ENCODE measurements around the gene UGT8.

Gene UGT8

DNA sequence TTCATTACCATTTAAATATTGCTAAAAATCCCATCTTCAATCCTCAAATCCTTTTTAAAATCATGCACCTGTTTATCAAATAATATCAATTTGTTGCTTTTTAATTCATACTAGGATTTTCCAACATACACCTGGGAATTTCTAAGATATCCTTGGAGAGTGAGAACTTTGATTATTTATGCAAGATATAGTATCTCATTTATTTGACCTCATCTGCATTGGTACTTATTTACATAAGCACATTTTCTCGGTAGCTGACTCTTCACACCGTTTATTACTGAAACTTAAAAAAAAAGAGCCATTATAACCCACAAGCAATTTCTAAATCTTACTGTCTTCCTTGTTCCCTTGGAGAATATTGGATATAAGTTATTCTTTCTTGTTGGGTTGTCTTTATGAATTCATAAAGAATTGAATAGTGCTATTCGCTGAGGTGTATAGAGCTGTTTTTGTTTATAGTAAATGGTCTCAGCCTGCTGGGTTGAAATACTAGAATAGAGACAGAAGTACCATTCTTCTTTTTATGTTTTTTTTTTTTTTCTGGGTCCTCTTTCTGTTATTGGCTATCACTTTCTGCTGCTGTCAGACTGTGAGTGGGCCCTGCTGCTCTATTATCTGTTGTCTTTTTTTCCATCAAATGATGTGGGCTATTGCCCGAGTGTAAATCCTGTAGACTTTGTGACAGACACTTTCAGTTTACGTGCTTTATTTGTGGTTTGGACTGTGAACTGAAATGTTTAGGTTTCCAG, 2.9 kb downstream of the UGT8 start:
- H3K27me3 ChIP-seq (ENCODE audit: insufficient read depth, poor library complexity, severe bottlenecking): peaks cover 23% of the 10 kb centered on the region
- no peak for DNase-seq (ENCODE audit: low read depth in 1 of 2, low spot score in 1 of 2)
- H3K4me3 ChIP-seq (replicated peaks; ENCODE audit: insufficient read depth, low read length): no peak overlapping the region
- TF ChIP-seq POLR2AphosphoS5 (IDR thresholded peaks at IDR 0.05; ENCODE audit: low read depth) (no peak), GABPA (IDR thresholded peaks at IDR 0.05; ENCODE audit: low read depth) (no peak), SPI1 (IDR thresholded peaks at IDR 0.05; ENCODE audit: borderline replicate concordance, low read depth) (no peak)
- TF ChIP-seq, protein P1, sequence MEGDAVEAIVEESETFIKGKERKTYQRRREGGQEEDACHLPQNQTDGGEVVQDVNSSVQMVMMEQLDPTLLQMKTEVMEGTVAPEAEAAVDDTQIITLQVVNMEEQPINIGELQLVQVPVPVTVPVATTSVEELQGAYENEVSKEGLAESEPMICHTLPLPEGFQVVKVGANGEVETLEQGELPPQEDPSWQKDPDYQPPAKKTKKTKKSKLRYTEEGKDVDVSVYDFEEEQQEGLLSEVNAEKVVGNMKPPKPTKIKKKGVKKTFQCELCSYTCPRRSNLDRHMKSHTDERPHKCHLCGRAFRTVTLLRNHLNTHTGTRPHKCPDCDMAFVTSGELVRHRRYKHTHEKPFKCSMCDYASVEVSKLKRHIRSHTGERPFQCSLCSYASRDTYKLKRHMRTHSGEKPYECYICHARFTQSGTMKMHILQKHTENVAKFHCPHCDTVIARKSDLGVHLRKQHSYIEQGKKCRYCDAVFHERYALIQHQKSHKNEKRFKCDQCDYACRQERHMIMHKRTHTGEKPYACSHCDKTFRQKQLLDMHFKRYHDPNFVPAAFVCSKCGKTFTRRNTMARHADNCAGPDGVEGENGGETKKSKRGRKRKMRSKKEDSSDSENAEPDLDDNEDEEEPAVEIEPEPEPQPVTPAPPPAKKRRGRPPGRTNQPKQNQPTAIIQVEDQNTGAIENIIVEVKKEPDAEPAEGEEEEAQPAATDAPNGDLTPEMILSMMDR (IDR thresholded peaks at IDR 0.05; ENCODE audit: insufficient read depth, low read length): no peak
- TF ChIP-seq, protein P2, sequence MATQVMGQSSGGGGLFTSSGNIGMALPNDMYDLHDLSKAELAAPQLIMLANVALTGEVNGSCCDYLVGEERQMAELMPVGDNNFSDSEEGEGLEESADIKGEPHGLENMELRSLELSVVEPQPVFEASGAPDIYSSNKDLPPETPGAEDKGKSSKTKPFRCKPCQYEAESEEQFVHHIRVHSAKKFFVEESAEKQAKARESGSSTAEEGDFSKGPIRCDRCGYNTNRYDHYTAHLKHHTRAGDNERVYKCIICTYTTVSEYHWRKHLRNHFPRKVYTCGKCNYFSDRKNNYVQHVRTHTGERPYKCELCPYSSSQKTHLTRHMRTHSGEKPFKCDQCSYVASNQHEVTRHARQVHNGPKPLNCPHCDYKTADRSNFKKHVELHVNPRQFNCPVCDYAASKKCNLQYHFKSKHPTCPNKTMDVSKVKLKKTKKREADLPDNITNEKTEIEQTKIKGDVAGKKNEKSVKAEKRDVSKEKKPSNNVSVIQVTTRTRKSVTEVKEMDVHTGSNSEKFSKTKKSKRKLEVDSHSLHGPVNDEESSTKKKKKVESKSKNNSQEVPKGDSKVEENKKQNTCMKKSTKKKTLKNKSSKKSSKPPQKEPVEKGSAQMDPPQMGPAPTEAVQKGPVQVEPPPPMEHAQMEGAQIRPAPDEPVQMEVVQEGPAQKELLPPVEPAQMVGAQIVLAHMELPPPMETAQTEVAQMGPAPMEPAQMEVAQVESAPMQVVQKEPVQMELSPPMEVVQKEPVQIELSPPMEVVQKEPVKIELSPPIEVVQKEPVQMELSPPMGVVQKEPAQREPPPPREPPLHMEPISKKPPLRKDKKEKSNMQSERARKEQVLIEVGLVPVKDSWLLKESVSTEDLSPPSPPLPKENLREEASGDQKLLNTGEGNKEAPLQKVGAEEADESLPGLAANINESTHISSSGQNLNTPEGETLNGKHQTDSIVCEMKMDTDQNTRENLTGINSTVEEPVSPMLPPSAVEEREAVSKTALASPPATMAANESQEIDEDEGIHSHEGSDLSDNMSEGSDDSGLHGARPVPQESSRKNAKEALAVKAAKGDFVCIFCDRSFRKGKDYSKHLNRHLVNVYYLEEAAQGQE (IDR thresholded peaks at IDR 0.05; ENCODE audit: insufficient replicate concordance, low read depth): no peak
- no peak overlapping the region for H3K27ac ChIP-seq (replicated peaks)

DNA sequence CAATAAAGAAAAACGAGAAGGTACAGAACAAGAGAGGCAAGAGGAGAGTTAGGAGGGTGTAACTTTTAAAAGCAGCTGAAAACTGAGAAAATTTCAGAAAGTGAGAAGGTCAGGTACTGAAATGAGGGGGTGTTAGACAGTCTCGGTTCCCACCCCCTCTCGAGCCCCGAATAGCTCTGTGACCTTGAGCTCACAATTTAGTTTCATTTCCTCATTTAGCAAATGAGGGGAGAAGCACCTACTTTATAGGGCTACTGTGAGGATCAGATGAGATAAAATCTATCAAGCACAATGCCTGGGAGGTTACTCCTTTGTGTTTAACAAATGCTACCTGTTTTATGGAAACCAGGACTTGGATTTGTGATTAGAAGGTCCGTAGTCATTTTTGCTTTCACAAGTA, 4.9 kb downstream of the UGT8 start:
- Histone ChIP-seq H3K4me3 (replicated peaks; ENCODE audit: insufficient read depth, low read length) (no peak overlapping the region), H3K27ac (replicated peaks) (no peak overlapping the region), H3K27me3 (ENCODE audit: insufficient read depth, poor library complexity, severe bottlenecking) (peaks cover 16% of the 10 kb centered on the region)
- DNase-seq (ENCODE audit: low read depth in 1 of 2, low spot score in 1 of 2): no peak
- TF ChIP-seq, protein P2 (IDR thresholded peaks at IDR 0.05; ENCODE audit: insufficient replicate concordance, low read depth): no peak
- no peak for TF ChIP-seq SPI1 (IDR thresholded peaks at IDR 0.05; ENCODE audit: borderline replicate concordance, low read depth)
- TF ChIP-seq, protein P1 (IDR thresholded peaks at IDR 0.05; ENCODE audit: insufficient read depth, low read length): no peak
- no peak for TF ChIP-seq POLR2AphosphoS5 (IDR thresholded peaks at IDR 0.05; ENCODE audit: low read depth)
- TF ChIP-seq GABPA (IDR thresholded peaks at IDR 0.05; ENCODE audit: low read depth): no peak

DNA sequence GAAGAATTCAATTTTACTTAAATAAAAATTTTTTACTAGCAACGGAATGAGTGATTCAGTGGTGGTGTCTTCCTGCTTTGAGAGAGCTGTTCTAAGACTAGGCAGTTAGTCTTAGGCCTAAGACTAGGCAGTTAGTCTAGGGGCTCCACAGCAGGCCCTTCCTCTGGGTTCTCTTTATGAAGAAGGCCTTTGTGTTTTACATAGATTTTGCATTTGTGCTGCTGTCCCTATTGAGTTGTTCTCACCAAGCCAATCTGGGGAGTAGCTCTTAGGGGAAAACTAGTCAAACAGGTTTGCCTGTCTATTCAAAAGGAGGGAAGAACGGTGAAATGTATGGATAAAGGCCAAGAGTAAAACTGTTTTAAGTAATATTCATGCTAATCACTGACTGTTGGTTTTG, 7.6 kb downstream of the UGT8 start:
- no peak overlapping the region for H3K27ac ChIP-seq (replicated peaks)
- DNase-seq (ENCODE audit: low read depth in 1 of 2, low spot score in 1 of 2): no peak
- no peak overlapping the region for H3K4me3 ChIP-seq (replicated peaks; ENCODE audit: insufficient read depth, low read length)
- no peaks in the 10 kb centered on the region for H3K27me3 ChIP-seq (ENCODE audit: insufficient read depth, poor library complexity, severe bottlenecking)
- TF ChIP-seq, protein P2 (IDR thresholded peaks at IDR 0.05; ENCODE audit: insufficient replicate concordance, low read depth): no peak
- no peak for TF ChIP-seq POLR2AphosphoS5 (IDR thresholded peaks at IDR 0.05; ENCODE audit: low read depth)
- no peak for TF ChIP-seq GABPA (IDR thresholded peaks at IDR 0.05; ENCODE audit: low read depth)
- TF ChIP-seq, protein P1 (IDR thresholded peaks at IDR 0.05; ENCODE audit: insufficient read depth, low read length): no peak
- no peak for TF ChIP-seq SPI1 (IDR thresholded peaks at IDR 0.05; ENCODE audit: borderline replicate concordance, low read depth)

Data from HL-60 (cell line).